Right forelimb (tissue), 1 donor: ENCODE measurements around the gene OTUD4.

Source experiments
- DNase-seq: peaks from one replicate; pipeline ENCODE4 v3.0.0-alpha.2; 2018

Gene OTUD4

GRCh38 chr4:145103496-145103895 lies 76.9 kb downstream of the OTUD4 start:
- no peak for DNase-seq

DNA sequence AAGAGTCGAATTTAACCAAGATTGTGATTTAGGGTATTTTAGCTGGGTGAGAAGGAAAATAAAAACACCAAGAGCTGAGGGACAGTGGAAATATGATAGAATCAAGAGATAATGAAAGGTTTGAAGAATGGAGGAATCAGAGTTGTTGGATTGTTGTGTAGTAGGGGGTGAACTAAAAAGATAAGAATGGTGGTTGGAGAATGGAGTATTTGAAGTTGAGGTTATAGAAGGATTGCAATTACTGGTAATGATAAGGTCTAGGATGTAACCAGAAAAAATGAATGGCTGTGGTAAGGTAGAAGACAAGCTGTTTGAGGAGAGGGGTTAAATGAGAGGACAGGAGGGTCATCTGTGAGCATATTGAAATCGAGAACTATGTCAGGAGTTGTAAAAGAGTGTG lies 77.8 kb downstream of the OTUD4 start:
- DNase-seq = no peak

GRCh38 chr4:145101091-145101490 lies 79.3 kb downstream of the OTUD4 start:
- DNase-seq = no peak

DNA sequence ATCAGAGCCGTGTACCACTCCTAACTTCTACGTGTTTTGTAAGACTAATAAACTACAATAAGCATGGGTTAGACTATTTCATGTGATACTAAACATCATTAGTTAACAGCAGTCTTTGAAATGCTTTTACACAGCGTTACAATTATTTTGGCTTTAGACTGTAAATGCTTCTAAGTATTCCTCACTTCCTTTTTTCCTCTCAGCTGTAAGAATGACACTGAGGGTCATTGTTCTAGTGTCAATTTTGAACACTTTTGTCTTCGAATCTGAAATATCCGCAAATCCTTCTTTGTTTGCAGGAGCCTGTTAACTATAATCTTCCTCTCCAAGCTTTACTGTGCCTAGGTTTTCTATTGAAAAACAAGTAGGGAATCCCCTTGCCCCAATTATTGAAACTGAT lies 80.7 kb downstream of the OTUD4 start:
- DNase-seq = no peak

- DNase-seq = no peak
Measured at GRCh38 chr4:145098675-145099037, 81.7 kb downstream of the OTUD4 start.

- DNase-seq = peak; percentile 96
Measured at GRCh38 chr4:145097821-145098674, 82.3 kb downstream of the OTUD4 start, which contains the start of the genes ABCE1 and ANAPC10. Gene ABCE1, plus strand, starts transcription at chr4:145098311. Its CDS starts 6,102 bp downstream, at chr4:145104413. Gene ANAPC10, minus strand, starts transcription at chr4:145098196. Its CDS starts 2,097 bp downstream, at chr4:145096099.

- DNase-seq = no peak
Measured at GRCh38 chr4:145097331-145097820, 83.0 kb downstream of the OTUD4 start.

DNA sequence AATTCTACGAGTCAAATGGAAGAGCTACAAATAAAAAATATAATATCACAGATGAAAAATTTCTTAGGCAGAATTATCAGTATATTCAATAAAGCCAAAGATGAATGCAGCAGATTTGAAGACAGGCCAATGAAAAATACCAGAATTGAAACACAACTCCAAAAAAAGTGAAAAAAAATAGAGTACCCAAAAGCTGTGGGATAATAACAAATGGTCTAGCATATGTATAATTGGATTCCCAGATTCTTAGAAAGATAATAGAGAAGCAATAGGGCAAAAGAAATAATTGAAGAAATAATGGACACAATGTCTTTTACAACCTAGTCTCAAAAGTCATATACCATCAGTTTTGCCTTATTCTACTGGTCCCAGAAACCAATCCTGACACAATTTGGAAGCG lies 86.8 kb downstream of the OTUD4 start:
- DNase-seq = no peak

DNA sequence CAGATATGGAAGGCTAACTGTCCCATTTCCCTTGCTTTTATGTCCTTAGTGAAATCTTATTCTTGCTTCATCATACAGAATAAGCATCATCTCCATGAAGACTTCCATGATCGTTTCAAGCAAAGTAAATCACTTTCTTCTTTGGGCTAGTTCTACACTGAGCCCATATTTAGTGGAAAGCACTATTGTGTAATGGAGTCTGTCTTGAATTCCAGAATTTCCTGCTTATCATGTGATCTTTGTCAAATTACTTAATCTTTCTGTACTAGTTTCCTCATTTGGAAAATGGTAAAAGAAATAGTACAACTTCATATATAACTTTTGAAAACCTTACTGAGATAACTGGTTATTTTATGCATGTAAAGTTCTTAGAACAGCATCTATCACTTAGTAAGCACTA lies 90.0 kb downstream of the OTUD4 start:
- DNase-seq = no peak

DNA sequence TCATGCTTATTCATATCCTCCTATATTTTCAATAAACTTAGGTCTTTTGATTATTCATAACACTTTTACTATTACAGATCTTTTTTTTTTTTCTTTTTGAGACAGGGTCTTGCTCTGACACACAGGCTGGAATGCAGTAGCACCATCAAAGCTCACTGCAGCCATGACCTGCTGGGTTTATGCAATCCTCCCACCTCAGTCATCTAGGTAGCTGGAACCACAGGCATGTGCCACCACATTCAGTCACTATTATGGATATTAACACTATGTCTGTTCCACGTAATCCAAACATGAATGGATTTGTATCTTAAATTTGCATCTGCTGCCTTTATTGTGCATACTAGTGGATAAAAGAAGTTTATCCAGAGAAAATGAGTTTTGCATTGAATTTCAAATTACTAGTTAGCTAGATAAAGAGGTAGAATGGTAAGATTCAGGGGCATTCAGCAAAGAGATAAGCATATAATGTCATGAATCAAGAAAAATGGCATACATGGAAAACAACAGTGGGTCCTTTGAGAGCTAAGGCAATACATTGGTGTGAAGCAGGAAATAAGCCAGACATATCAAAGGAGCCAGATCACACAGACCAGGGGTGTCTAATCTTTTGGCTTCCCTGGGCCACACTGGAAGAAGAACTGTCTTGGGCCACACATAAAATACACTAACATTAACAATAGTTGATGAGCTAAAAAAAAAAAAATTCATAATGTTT lies 96.3 kb downstream of the OTUD4 start:
- no peak for DNase-seq
